Pons (tissue), 1 donor: ENCODE results near the gene PNMA3.
"Not testable (repeated sequence)": the region's sequence is repeated elsewhere in the genome, so short reads cannot be mapped to it uniquely, and the experiment has no call there.

Source experiments
- DNase-seq: peaks from one replicate; pipeline ENCODE4 v3.0.0-alpha.2; 2016; ENCODE audit warnings: low spot score

Gene PNMA3

DNA sequence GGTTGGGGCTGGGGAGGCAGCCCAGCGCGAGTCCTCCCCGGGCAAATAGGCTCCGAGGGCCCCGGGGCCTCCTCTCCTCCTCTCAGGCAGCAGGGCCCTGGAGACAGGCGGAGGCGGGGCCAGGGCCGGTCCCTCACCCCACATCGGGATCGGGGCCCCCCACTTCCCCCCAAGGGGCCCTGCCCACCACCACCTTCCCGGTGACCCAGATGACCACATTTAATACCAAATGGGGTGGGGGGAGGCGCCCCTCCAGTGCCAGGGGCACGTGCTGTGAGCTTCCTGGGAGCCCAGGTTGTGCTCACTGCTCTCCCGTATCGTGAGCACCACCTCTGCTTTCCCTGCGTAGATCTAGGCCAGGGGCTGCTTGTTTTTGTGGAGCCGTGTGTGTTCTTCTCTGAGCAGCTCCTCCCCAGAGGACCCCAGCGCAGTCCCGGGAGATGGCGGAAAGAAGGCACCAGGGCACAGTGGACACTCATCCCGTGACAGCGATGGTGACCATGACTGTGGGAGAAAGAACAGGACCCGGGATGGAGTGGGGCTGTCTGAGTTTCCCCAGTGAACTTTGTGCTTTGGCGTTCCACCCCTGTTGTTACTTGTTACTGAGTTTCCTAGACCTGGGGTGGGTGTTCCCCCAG, 18.1 kb downstream of the PNMA3 start:
- no peak for DNase-seq

DNA sequence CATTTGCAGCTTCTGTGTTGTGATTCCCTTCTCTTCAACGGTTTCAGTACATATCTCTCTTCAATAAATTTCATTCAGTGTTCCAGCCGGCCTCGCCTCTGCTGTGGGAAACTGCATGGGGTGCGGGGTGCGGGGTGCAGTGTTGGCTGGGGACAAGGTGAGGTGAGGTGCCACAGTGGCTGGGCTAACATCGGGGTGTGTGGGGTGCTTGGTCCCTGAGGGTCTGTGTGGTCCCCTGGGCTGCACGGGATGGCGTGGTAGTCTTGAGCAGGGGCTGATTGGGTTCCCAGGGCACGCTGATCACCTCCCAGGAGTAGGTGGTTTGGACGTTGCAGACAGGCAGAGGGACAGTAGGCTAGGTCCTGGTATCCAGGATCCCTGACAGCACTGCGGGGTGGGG, 18.7 kb downstream of the PNMA3 start:
- DNase-seq = no peak

- no peak for DNase-seq
Measured at GRCh38 chrX:153075366-153075765, 19.1 kb downstream of the PNMA3 start.

DNA sequence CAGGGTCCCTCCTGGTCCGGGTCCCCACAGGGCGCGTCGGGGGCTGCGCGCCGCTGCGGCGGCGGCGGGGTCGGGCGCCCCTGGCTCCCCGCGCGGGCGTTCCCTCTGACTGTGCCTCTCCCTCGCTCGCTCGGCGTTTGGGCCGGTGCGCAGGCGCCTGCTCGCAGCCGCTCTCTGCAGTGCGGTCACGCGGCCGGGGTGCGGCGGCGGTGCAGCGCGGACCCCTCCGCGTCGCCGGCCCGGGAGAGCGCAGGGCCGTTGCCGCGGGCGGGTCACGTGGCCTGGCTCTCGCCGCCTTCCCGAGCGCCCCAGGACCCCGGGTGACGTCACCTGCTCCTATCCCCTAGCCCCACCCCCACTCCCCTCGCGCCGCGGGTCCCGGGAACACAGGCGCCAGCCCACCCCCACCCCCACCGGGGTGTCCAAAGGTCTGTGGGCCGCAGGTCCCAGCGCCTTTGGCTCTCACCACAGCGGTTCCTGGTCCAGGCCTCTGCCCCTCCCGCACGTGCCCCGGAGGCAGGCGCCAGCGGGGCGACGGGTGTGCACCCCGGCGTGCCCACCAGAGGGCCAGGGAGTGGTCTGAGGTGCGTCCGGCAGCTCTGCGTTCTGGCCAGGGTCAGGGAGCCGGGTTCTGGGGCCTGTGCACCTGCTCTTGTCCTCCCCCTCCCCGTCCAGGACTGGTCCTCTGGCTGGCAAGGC, 21.3 kb downstream of the PNMA3 start:
- DNase-seq = not testable (repeated sequence)

DNA sequence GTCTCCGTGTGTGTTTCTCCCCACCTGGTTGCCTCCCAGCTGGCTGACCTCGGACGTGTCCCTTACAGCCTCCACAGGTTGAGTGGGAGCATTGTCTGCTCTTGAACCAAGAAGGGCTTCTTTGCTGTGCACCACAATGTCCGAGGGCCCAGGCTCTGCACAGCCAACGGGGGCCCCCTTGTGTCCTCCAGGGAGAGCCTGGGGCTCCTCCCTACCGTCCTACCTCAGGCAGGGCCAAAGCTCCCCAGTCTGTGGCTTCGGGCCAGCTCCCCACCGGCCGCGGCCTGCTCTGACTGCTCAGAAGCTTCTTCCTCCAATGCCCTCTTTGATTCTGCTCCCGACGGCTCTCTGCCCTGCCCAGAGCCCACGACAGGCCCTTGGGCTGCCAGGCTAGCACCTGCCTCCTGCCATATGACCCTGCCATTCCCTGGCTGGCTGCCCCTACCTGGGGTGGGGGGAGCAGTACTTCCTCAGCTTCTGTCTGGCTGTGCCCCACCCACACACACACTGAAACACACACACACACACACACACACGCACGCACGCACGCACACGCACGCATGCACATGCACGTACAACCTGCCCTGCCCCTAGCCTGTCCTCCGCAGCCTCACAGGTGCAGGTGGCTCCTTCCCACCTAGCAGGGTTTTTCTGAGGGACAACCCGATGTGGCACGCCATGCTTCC, 27.1 kb downstream of the PNMA3 start:
- not testable (repeated sequence) for DNase-seq

GRCh38 chrX:153102418-153102817, 46.1 kb downstream of the PNMA3 start:
- DNase-seq = no peak

DNA sequence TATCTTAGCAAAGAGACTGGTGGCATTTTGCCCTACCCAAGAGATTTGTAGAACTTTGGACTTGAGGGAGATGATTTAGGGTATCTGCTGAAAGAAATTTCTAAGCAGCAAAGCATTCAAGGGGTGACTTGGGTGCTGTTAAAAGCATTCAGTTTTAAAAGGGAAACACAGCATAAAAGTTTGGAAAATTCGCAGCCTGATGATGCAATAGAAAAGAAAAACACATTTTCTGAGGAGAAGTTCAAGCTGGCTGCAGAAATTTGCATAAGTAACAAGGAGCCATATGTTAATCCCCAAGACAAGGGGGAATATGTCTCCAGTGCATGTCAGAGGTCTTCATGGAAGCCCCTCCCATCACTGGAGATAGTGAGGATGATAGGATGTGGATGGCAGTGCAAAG, 48.7 kb downstream of the PNMA3 start:
- not testable (repeated sequence) for DNase-seq

DNA sequence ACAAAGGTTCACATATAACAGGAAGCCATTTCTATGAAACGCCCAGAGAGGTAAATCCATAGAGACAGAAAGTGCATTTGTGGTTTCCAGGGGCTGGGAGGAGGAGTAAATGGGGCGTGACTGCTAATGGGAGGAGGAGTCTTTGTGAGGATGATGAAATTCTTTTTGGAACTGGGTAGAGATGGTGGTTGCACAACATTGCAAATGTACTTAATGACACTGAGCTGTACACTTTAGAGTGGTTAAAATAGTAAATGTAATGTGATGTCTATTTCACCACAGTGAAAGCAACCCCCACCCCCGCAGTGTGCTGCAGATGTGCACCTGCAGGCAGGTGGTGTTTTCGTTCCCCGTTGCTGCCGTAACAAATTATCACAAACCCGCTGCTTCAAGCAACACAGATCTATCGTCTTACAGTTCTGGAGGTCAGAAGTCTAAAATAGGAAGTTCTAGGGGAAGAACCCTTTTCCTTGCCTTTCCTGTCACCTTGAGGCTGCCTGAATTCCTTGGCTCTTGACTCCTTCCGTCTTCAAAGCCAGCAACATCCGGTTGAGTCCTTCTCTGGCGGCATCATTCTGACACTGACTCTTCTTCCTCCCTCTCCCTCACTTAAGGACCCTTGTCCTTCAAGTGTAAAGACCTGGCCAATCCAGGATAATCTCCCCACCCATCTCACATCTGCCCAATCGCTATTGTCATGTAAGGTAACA, 50.0 kb downstream of the PNMA3 start:
- not testable (repeated sequence) for DNase-seq
